ENCODE measurements around the gene AKR7A3. TPM values are rescaled to one million over a fixed set of nuclear protein-coding genes. Genes with fewer than 3 reads are reported as not detected.
A peak's percentile ranks its signal among the peaks of the same experiment; 100 is the strongest.
"Not testable (repeated sequence)": the region's sequence is repeated elsewhere in the genome, so short reads cannot be mapped to it uniquely, and the experiment has no call there.

Gene AKR7A3
- 100 to 1,000 TPM in 2 of 4 donors, 10 to 100 TPM in 2; 77.8 to 167 (median 102) TPM for total RNA-seq

DNA sequence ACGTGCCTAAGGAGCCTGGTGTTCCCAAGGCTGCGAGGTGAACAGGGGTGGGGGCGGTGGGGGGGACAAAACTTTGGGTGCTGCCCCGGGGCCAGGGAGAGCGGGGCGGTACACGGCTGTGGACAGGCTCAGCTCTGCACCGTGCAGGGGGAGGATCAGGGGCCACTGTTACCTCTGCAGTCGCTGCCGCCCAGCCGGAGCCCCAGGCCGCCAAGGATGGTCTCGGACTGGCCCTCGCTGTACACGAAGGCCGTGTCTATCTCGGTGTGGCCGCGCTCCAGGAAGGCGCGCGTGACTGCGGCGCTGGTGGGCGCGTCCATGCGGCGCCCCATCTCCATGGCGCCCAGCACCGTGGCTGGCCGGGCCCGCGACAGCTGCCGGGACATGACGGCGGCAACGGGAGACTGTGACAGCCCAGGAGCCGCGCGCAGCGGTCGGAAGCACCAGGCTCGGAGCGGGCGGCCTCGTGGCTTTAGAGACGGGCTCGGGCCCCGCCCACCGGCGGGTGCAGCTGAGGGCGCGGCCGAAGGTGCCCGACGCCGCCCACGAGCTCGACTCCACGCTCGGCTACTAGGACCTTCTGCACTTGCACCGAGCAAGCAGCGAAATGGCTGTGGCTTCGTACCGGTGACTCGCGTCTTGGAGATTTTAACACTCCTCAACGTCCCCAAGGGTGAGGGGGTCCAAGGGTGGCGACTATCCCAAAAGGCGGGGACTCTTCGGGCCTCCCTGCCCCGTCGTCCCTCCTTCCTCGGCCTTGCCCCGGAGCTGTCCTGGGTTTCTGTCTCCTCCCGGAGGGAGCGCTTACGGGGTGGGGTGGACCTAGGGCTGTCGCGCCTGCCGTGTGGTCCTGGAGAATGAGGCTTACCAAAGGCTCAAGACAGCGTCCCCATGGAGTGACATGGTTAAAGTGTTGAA lies at the start of gene AKR7A3:
AKR7A3 (minus strand) TSS at position 447 of the 918 bp plus-strand sequence; CDS start at position 386, 61 bp downstream.
- TF ChIP-seq POLR2A (IDR thresholded peaks at IDR 0.05): peak; percentile 64
- peak in 2 of 3 donors; percentile 65 to 71 for TF ChIP-seq POLR2AphosphoS5 (IDR thresholded peaks at IDR 0.05)
- Histone ChIP-seq H3K4me3 (peak within 1 kb of the TSS; percentile 4 to 64 (median 39)), H3K27ac (peak within 1 kb of the TSS; percentile 79 to 87 (median 83)), H3K4me1 (peaks cover 4 to 34% (median 21%) of the 10 kb centered on the region in 4 donors)
- intact Hi-C loops (cut with DNase I; ENCODE audit: low total_unique reads): loop anchor here (5.0 kb wide), 1 partner anchor 849 kb away; the partner anchor contains the start of gene PLA2G2F
- H3K36me3 ChIP-seq; in situ Hi-C loops (cut with MboI; ENCODE audit: low pct_ligation_motif_present in 1 of 4, low pct_unique_long_range_greater_than_20kb in 1 of 4, low sequenced_read_pairs in 3 of 4); H3K27me3 ChIP-seq; H3K9me3 ChIP-seq: not testable (repeated sequence)
- peak; percentile 84 for DNase-seq
- 10% methylated on average over 48 of the region's 82 CpGs; no CpG with 5 or more reads in 1 of the 2 donors for WGBS, 2 donors (ENCODE audit: low coverage in 1 of 2)

DNA sequence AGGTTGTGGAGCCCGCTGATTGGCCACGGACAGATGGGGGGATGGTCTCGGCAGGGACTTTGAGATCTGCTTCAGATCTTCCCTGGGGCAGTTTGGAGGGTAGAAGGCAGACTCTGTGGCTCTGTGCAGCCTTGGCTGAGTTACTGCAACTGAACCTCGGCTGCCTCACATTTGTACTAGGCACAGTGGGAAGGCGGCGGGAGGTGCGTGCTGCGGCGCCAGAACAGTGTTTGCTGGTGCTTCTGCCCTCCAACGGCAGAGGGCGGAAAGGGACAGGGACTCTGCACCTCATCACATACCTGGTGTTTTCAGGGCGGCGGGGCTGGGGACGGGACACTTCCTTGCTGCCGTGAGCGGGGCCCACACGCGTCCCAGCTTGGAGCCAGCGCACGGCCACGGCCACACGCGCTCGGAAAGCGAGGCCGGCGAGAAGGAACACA lies 49.8 kb upstream of the AKR7A3 start:
- TF ChIP-seq, protein P1, sequence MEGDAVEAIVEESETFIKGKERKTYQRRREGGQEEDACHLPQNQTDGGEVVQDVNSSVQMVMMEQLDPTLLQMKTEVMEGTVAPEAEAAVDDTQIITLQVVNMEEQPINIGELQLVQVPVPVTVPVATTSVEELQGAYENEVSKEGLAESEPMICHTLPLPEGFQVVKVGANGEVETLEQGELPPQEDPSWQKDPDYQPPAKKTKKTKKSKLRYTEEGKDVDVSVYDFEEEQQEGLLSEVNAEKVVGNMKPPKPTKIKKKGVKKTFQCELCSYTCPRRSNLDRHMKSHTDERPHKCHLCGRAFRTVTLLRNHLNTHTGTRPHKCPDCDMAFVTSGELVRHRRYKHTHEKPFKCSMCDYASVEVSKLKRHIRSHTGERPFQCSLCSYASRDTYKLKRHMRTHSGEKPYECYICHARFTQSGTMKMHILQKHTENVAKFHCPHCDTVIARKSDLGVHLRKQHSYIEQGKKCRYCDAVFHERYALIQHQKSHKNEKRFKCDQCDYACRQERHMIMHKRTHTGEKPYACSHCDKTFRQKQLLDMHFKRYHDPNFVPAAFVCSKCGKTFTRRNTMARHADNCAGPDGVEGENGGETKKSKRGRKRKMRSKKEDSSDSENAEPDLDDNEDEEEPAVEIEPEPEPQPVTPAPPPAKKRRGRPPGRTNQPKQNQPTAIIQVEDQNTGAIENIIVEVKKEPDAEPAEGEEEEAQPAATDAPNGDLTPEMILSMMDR (IDR thresholded peaks at IDR 0.05): peak in 1 of 5 experiments; percentile 12
- no peak for TF ChIP-seq POLR2A (IDR thresholded peaks at IDR 0.05)
- no peak overlapping the region for H3K4me3 ChIP-seq
- no peak for DNase-seq
- H3K27me3 ChIP-seq: no peaks in the 10 kb centered on the region
- H3K9me3 ChIP-seq: no peaks in the 10 kb centered on the region
- peaks cover 0 to 7% (median 2%) of the 10 kb centered on the region in 4 donors for H3K4me1 ChIP-seq
- H3K27ac ChIP-seq: no peak overlapping the region
- peaks cover 0 to 7% (median 0%) of the 10 kb centered on the region in 4 donors for H3K36me3 ChIP-seq
- 86% methylated on average over 27 of the region's 27 CpGs; no CpG with 5 or more reads in 1 of the 2 donors for WGBS, 2 donors (ENCODE audit: low coverage in 1 of 2)
- in situ Hi-C loops (cut with MboI; ENCODE audit: low pct_ligation_motif_present in 1 of 4, low pct_unique_long_range_greater_than_20kb in 1 of 4, low sequenced_read_pairs in 3 of 4) (no loop called here), intact Hi-C loops (cut with DNase I; ENCODE audit: low total_unique reads) (no loop called here)

DNA sequence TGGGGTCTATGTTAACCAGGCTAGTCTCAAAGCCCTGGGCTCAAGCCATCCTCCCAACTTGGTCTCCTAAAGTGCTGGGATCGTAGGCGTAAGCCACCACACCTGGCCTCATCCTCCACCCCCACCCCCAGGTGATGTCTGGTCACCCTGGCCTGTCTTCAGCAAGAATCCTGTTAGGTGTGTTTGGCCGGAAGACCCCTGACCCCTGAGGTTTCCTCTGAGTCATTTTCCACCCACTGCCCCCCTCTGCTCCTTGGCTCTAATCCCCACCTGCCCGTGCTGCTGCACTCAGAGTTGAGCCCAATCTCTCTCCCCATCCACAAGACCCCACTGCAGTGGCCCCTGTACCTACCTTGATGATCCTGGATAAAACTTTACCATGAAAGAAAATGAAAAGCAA lies 48.7 kb upstream of the AKR7A3 start:
- no peak for TF ChIP-seq POLR2AphosphoS5 (IDR thresholded peaks at IDR 0.05)
- TF ChIP-seq, protein P1 (IDR thresholded peaks at IDR 0.05): no peak
- no peak for TF ChIP-seq POLR2A (IDR thresholded peaks at IDR 0.05)
- no peak for TF ChIP-seq EP300 (IDR thresholded peaks at IDR 0.05; ENCODE audit: low read depth)
- H3K27me3 ChIP-seq: no peaks in the 10 kb centered on the region
- intact Hi-C loops (cut with DNase I; ENCODE audit: low total_unique reads) (no loop called here), in situ Hi-C loops (cut with MboI; ENCODE audit: low pct_ligation_motif_present in 1 of 4, low pct_unique_long_range_greater_than_20kb in 1 of 4, low sequenced_read_pairs in 3 of 4) (no loop called here)
- DNase-seq: no peak
- H3K4me3 ChIP-seq: no peak overlapping the region
- peaks cover 0 to 7% (median 2%) of the 10 kb centered on the region in 4 donors for H3K4me1 ChIP-seq
- H3K36me3 ChIP-seq: no peaks in the 10 kb centered on the region
- WGBS, 2 donors (ENCODE audit: low coverage in 1 of 2): 60 to 88% methylated on average over 1 to 4 of the region's 4 CpGs
- H3K9me3 ChIP-seq: no peaks in the 10 kb centered on the region
- H3K27ac ChIP-seq: no peak overlapping the region

DNA sequence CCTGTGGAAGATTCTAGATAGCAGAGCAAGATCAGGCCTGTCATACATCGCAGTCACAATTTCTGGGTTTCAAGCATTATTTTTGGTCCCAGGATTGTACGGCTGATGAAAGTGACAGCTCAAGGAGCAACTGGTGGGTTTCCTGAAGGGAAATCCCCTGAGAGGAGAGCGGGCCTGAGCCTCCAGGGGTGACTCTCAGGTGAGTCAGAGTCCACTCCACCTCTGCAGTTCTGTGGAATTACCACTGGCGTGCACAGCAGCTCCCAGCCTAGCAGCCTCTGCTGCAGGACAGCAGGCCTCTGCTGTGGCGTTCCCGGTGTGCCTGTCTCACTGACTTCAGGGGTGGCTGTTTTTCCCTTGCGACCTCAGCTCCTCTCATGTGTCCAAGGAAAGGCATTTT lies 48.0 kb upstream of the AKR7A3 start:
- DNase-seq: no peak
- Histone ChIP-seq H3K4me3 (no peak overlapping the region), H3K9me3 (no peaks in the 10 kb centered on the region), H3K27me3 (no peaks in the 10 kb centered on the region), H3K36me3 (no peaks in the 10 kb centered on the region), H3K27ac (no peak overlapping the region), H3K4me1 (peaks cover 0 to 4% (median 0%) of the 10 kb centered on the region in 4 donors)
- intact Hi-C loops (cut with DNase I; ENCODE audit: low total_unique reads) (no loop called here), in situ Hi-C loops (cut with MboI; ENCODE audit: low pct_ligation_motif_present in 1 of 4, low pct_unique_long_range_greater_than_20kb in 1 of 4, low sequenced_read_pairs in 3 of 4) (no loop called here)
- 84 to 100% methylated on average over 1 to 6 of the region's 7 CpGs for WGBS, 2 donors (ENCODE audit: low coverage in 1 of 2)
- TF ChIP-seq, protein P1 (IDR thresholded peaks at IDR 0.05): no peak
- TF ChIP-seq POLR2AphosphoS5 (IDR thresholded peaks at IDR 0.05) (no peak), POLR2A (IDR thresholded peaks at IDR 0.05) (no peak), EP300 (IDR thresholded peaks at IDR 0.05; ENCODE audit: low read depth) (no peak)
